Measurements from ENCODE around the gene GLI2. TPM values are rescaled to one million over a fixed set of nuclear protein-coding genes. Genes with fewer than 3 reads are reported as not detected.

GLI2 gene
- total and polyA plus RNA-seq, 2 donors from 2014 or later: 0.32 to 3.7 TPM

GRCh38 chr2:120687210-120687609, 48.5 kb upstream of the GLI2 start:
- Histone ChIP-seq H3K27me3 (ENCODE audit: control insufficient read depth, insufficient read depth, low read length) (no peaks in the 10 kb centered on the region), H3K4me3 (ENCODE audit: low read length in 3 of 3) (no peak overlapping the region), H3K27ac (ENCODE audit: low read depth in 2 of 2, low read length in 2 of 2) (no peak overlapping the region), H3K9ac (ENCODE audit: low read length in 3 of 3) (no peak overlapping the region), H3K9me3 (ENCODE audit: control insufficient read depth in 2 of 3, insufficient read depth in 1 of 3, low read length in 3 of 3) (no peaks in the 10 kb centered on the region), H3K36me3 (ENCODE audit: control insufficient read depth in 2 of 3, insufficient read depth in 3 of 3, low read length in 3 of 3) (no peaks in the 10 kb centered on the region), H3K4me1 (ENCODE audit: control insufficient read depth in 2 of 3, insufficient read depth in 2 of 3, low read depth in 1 of 3, low read length in 3 of 3) (no peaks in the 10 kb centered on the region)
- intact Hi-C loops (cut with DNase I): no loop called here
- no peak for TF ChIP-seq CTCF (IDR thresholded peaks at IDR 0.05; ENCODE audit: borderline replicate concordance, extremely low read depth, insufficient read depth)
- FAIRE-seq (no peak), DNase-seq (no peak)

GRCh38 chr2:120690521-120690920, 45.1 kb upstream of the GLI2 start:
- intact Hi-C loops (cut with DNase I): no loop called here
- TF ChIP-seq CTCF (IDR thresholded peaks at IDR 0.05; ENCODE audit: borderline replicate concordance, extremely low read depth, insufficient read depth): no peak
- FAIRE-seq: no peak

GRCh38 chr2:120691410-120691809, 44.3 kb upstream of the GLI2 start:
- H3K4me3 ChIP-seq (ENCODE audit: low read length in 3 of 3): no peak overlapping the region
- peaks cover 9% of the 10 kb centered on the region for H3K27me3 ChIP-seq (ENCODE audit: control insufficient read depth, insufficient read depth, low read length)
- H3K27ac ChIP-seq (ENCODE audit: low read depth in 2 of 2, low read length in 2 of 2): no peak overlapping the region
- DNase-seq (peak in 1 of 5 donors; percentile 25), FAIRE-seq (no peak)
- H3K4me1 ChIP-seq (ENCODE audit: control insufficient read depth in 2 of 3, insufficient read depth in 2 of 3, low read depth in 1 of 3, low read length in 3 of 3): no peaks in the 10 kb centered on the region
- H3K9ac ChIP-seq (ENCODE audit: low read length in 3 of 3): no peak overlapping the region
- H3K36me3 ChIP-seq (ENCODE audit: control insufficient read depth in 2 of 3, insufficient read depth in 3 of 3, low read length in 3 of 3): no peaks in the 10 kb centered on the region
- intact Hi-C loops (cut with DNase I): no loop called here
- no peaks in the 10 kb centered on the region for H3K9me3 ChIP-seq (ENCODE audit: control insufficient read depth in 2 of 3, insufficient read depth in 1 of 3, low read length in 3 of 3)
- no peak for TF ChIP-seq CTCF (IDR thresholded peaks at IDR 0.05; ENCODE audit: borderline replicate concordance, extremely low read depth, insufficient read depth)

More at GRCh38 chr2:120690521-120690920, 45.1 kb upstream of the GLI2 start:
- no peak overlapping the region for H3K27ac ChIP-seq (ENCODE audit: low read depth in 2 of 2, low read length in 2 of 2)
- no peak overlapping the region for H3K4me3 ChIP-seq (ENCODE audit: low read length in 3 of 3)
- no peaks in the 10 kb centered on the region for H3K9me3 ChIP-seq (ENCODE audit: control insufficient read depth in 2 of 3, insufficient read depth in 1 of 3, low read length in 3 of 3)
- no peak overlapping the region for H3K9ac ChIP-seq (ENCODE audit: low read length in 3 of 3)
- H3K4me1 ChIP-seq (ENCODE audit: control insufficient read depth in 2 of 3, insufficient read depth in 2 of 3, low read depth in 1 of 3, low read length in 3 of 3): no peaks in the 10 kb centered on the region
- H3K27me3 ChIP-seq (ENCODE audit: control insufficient read depth, insufficient read depth, low read length): peaks cover 9% of the 10 kb centered on the region
- DNase-seq: peak in 1 of 5 donors; percentile 41
- H3K36me3 ChIP-seq (ENCODE audit: control insufficient read depth in 2 of 3, insufficient read depth in 3 of 3, low read length in 3 of 3): no peaks in the 10 kb centered on the region

GRCh38 chr2:120692691-120693090, 43.0 kb upstream of the GLI2 start:
- Histone ChIP-seq H3K27ac (ENCODE audit: low read depth in 2 of 2, low read length in 2 of 2) (no peak overlapping the region), H3K4me1 (ENCODE audit: control insufficient read depth in 2 of 3, insufficient read depth in 2 of 3, low read depth in 1 of 3, low read length in 3 of 3) (no peaks in the 10 kb centered on the region), H3K27me3 (ENCODE audit: control insufficient read depth, insufficient read depth, low read length) (peaks cover 9% of the 10 kb centered on the region), H3K4me3 (ENCODE audit: low read length in 3 of 3) (no peak overlapping the region), H3K36me3 (ENCODE audit: control insufficient read depth in 2 of 3, insufficient read depth in 3 of 3, low read length in 3 of 3) (no peaks in the 10 kb centered on the region), H3K9me3 (ENCODE audit: control insufficient read depth in 2 of 3, insufficient read depth in 1 of 3, low read length in 3 of 3) (no peaks in the 10 kb centered on the region), H3K9ac (ENCODE audit: low read length in 3 of 3) (no peak overlapping the region)
- intact Hi-C loops (cut with DNase I): no loop called here
- no peak for TF ChIP-seq CTCF (IDR thresholded peaks at IDR 0.05; ENCODE audit: borderline replicate concordance, extremely low read depth, insufficient read depth)
- FAIRE-seq (no peak), DNase-seq (no peak)

Measured in kidney (tissue), 14 donors.